Stimulated activated CD8-positive, alpha-beta memory T cell treated with anti-CD3 and anti-CD28 coated beads, Interleukin-12 subunit alpha, Interleukin-12 subunit beta, amount 100 ng/mL, for 24 hours (primary cell): Measurements from ENCODE around the gene STXBP1.

Experiments
- DNase-seq: peaks from one replicate; pipeline ENCODE4 v3.0.0-alpha.2; 2020; ENCODE audit errors: extremely low read depth

Gene STXBP1

GRCh38 chr9:127693697-127694096, 81.6 kb downstream of the STXBP1 start:
- DNase-seq: no peak

GRCh38 chr9:127694890-127695720, 83.0 kb downstream of the STXBP1 start:
- no peak for DNase-seq

- no peak for DNase-seq
These were observed 85.5 kb downstream of the STXBP1 start for GRCh38 chr9:127697575-127697974.

- DNase-seq: no peak
These were observed 86.3 kb downstream of the STXBP1 start for GRCh38 chr9:127698386-127698785.

- peak; percentile 65 for DNase-seq
These were observed 87.1 kb downstream of the STXBP1 start for GRCh38 chr9:127698985-127699670.

- DNase-seq: no peak
These were observed 88.1 kb downstream of the STXBP1 start for GRCh38 chr9:127700140-127700539.

GRCh38 chr9:127700594-127701255, 88.6 kb downstream of the STXBP1 start:
- no peak for DNase-seq

- DNase-seq: no peak
These were observed 91.3 kb downstream of the STXBP1 start for GRCh38 chr9:127703289-127703946.

GRCh38 chr9:127705577-127706379, 93.7 kb downstream of the STXBP1 start:
- no peak for DNase-seq

GRCh38 chr9:127706836-127707241, 94.8 kb downstream of the STXBP1 start, which contains the start of gene CFAP157:
CFAP157 (plus strand) TSS chr9:127706988; CDS start chr9:127707032, 44 bp downstream.
- no peak for DNase-seq

GRCh38 chr9:127707766-127708165, 95.7 kb downstream of the STXBP1 start:
- no peak for DNase-seq

- DNase-seq: no peak
These were observed 97.0 kb downstream of the STXBP1 start for GRCh38 chr9:127708952-127709587.

- DNase-seq: no peak
These were observed 98.2 kb downstream of the STXBP1 start for GRCh38 chr9:127710204-127710783.

- no peak for DNase-seq
These were observed 99.2 kb downstream of the STXBP1 start for GRCh38 chr9:127711226-127711701.

- no peak for DNase-seq
These were observed 99.8 kb downstream of the STXBP1 start for GRCh38 chr9:127711831-127712274.

- DNase-seq: no peak
These were observed 100.3 kb downstream of the STXBP1 start for GRCh38 chr9:127712371-127712770.

GRCh38 chr9:127712867-127713266, 100.8 kb downstream of the STXBP1 start:
- DNase-seq: no peak

- DNase-seq: no peak
These were observed 102.1 kb downstream of the STXBP1 start for GRCh38 chr9:127714020-127714750.

GRCh38 chr9:127714951-127715469, 102.9 kb downstream of the STXBP1 start:
- no peak for DNase-seq
